PC-3 (cell line): ENCODE measurements around the gene RANGAP1. TPM values are rescaled to one million over a fixed set of nuclear protein-coding genes. Genes with fewer than 3 reads are reported as not detected.

Experiments
- ATAC-seq: fragments of 200-7000 bp; cut with Tn5 transposase; 2 replicates; pipeline ENCODE4 v1.9.1; 2020; ENCODE audit warnings: mild to moderate bottlenecking, moderate library complexity
- BruUV-seq: library from RNA; stranded (reverse); fragments of 400-500 nt; replicated peaks from 2 replicates; lab custom pipeline; 2021; lab: Mats Ljungman, UMichigan
- CTCF ChIA-PET: fragments of 300-600 bp; sonication (Branson Sonifier 250); formaldehyde crosslinking; loops from one replicate; lab custom pipeline; 2022; ENCODE audit warnings: antibody characterized with exemption; lab: Charles Lee
- POLR2A ChIA-PET: fragments of 300-600 bp; sonication (Branson Sonifier 250); formaldehyde crosslinking; loops from one replicate; lab custom pipeline; 2022; ENCODE audit warnings: antibody characterized with exemption; ENCODE audit not compliant: unreplicated experiment; lab: Charles Lee
- DNase-seq: peaks from one replicate; pipeline ENCODE4 v3.0.0-alpha.2; 2015
- H2AFZ ChIP-seq: fragments of 300-600 bp; sonication (generic); 2 replicates; pipeline ENCODE4 v1.6.0; 2016; ENCODE audit warnings: antibody characterized with exemption, low read length
- H3F3A ChIP-seq: fragments of 300-600 bp; sonication (generic); one replicate; pipeline ENCODE4 v1.6.0; 2017; ENCODE audit warnings: antibody characterized with exemption, low read length, control low read depth, mild to moderate bottlenecking; ENCODE audit not compliant: unreplicated experiment
- H3K27ac ChIP-seq: fragments of 300-600 bp; sonication (generic); 2 replicates; pipeline ENCODE4 v1.5.1; 2016; ENCODE audit warnings: mild to moderate bottlenecking, low read length
- H3K27me3 ChIP-seq: fragments of 300-600 bp; sonication (generic); 2 replicates; pipeline ENCODE4 v1.6.1; 2016; ENCODE audit warnings: low read length, mixed read lengths
- H3K36me3 ChIP-seq: fragments of 300-600 bp; sonication (generic); 2 replicates; pipeline ENCODE4 v1.6.1; 2016; ENCODE audit warnings: low read depth, mixed run types, low read length, mixed read lengths
- H3K4me1 ChIP-seq: fragments of 300-600 bp; sonication (generic); 2 replicates; pipeline ENCODE4 v1.5.1; 2016; ENCODE audit warnings: low read length; ENCODE audit not compliant: insufficient read depth
- H3K4me2 ChIP-seq: fragments of 300-600 bp; sonication (generic); 2 replicates; pipeline ENCODE4 v1.6.0; 2016; ENCODE audit warnings: low read length
- H3K4me3 ChIP-seq: fragments of 300-600 bp; sonication (generic); 2 replicates; pipeline ENCODE4 v1.5.1; 2016; ENCODE audit warnings: mild to moderate bottlenecking, low read length, mixed read lengths
- H3K79me2 ChIP-seq: fragments of 300-600 bp; sonication (generic); 2 replicates; pipeline ENCODE4 v1.6.1; 2017; ENCODE audit warnings: low read length, mixed read lengths
- H3K9ac ChIP-seq: fragments of 300-600 bp; sonication (generic); 2 replicates; pipeline ENCODE4 v1.6.0; 2016; ENCODE audit warnings: mild to moderate bottlenecking, low read length
- H3K9me2 ChIP-seq: fragments of 300-600 bp; sonication (generic); replicated peaks from 2 replicates; pipeline ENCODE4 v1.6.1; 2016; ENCODE audit warnings: mixed run types, low read length, mixed read lengths
- H3K9me3 ChIP-seq: fragments of 300-600 bp; sonication (generic); 2 replicates; pipeline ENCODE4 v1.6.1; 2016; ENCODE audit warnings: low read length, mixed read lengths
- H4K20me1 ChIP-seq: fragments of 300-600 bp; sonication (generic); 2 replicates; pipeline ENCODE4 v1.6.1; 2016; ENCODE audit warnings: low read length, mixed read lengths
- EZH2 ChIP-seq: fragments of 300-600 bp; sonication (generic); IDR thresholded peaks from one replicate; pipeline ENCODE4 v1.6.1; 2017; ENCODE audit warnings: antibody characterized with exemption, mild to moderate bottlenecking, low read length; ENCODE audit not compliant: unreplicated experiment
- EZH2phosphoT487 ChIP-seq: fragments of 300-600 bp; sonication (generic); IDR thresholded peaks from 2 replicates; pipeline ENCODE4 v1.6.1; 2018; ENCODE audit warnings: mild to moderate bottlenecking, antibody characterized with exemption, low read length, borderline replicate concordance
- intact Hi-C: fragments of 100-400 bp; cut with micrococcal nuclease; formaldehyde crosslinking; loops from 2 replicates; pipeline ENCODE4 v1.9.0; 2023
- total RNA-seq: library from RNA; depleted of rRNA; stranded (reverse); fragments of >200 nt; gene quantifications from 2 replicates; pipeline ENCODE4 v1.2.3, GENCODE V29; 2014
- TF ChIP-seq, protein P1 (sequence below): fragments of 300-600 bp; sonication (generic); conservative IDR thresholded peaks from 2 replicates; pipeline ENCODE4 v1.5.1; 2017; ENCODE audit warnings: antibody characterized with exemption, low read depth, mild to moderate bottlenecking, low read length

The RANGAP1 gene
- total RNA-seq, 1 experiment from 2014 or later, result 99.0 TPM

DNA sequence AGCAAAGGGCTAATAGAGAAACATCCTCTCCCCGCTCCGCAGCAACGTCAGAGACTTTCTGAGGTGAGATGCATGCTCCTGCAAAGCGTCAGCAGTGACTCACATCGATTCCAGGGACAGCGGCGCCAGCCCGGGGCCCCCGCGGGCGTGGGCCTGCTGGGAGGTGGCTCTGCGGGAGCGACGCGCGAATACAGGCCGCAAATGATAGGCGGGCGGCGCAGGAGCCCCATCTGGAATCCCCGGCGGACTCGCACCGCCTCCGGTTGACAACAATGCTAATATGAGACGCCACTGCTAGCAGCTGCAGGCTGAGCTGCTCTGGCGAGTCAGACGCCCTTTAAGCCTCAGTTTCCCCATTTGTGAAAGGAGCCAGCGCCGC, 557 bp downstream of the RANGAP1 start:
- ChIA-PET CTCF (no interaction called here), POLR2A (no interaction called here)
- DNase-seq, result peak; percentile 87
- peaks cover 39% of the 10 kb centered on the region for H3K4me1 ChIP-seq
- H3K79me2 ChIP-seq, result peaks cover 55% of the 10 kb centered on the region
- peak overlapping the region; percentile 96 for H3K4me3 ChIP-seq
- TF ChIP-seq EZH2phosphoT487 (no peak), EZH2 (no peak)
- TF ChIP-seq, protein P1, sequence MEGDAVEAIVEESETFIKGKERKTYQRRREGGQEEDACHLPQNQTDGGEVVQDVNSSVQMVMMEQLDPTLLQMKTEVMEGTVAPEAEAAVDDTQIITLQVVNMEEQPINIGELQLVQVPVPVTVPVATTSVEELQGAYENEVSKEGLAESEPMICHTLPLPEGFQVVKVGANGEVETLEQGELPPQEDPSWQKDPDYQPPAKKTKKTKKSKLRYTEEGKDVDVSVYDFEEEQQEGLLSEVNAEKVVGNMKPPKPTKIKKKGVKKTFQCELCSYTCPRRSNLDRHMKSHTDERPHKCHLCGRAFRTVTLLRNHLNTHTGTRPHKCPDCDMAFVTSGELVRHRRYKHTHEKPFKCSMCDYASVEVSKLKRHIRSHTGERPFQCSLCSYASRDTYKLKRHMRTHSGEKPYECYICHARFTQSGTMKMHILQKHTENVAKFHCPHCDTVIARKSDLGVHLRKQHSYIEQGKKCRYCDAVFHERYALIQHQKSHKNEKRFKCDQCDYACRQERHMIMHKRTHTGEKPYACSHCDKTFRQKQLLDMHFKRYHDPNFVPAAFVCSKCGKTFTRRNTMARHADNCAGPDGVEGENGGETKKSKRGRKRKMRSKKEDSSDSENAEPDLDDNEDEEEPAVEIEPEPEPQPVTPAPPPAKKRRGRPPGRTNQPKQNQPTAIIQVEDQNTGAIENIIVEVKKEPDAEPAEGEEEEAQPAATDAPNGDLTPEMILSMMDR, result no peak
- intact Hi-C loops, result loop anchor here (5.0 kb wide), 1 partner anchor 97 kb away; the partner anchor contains the start of gene TEF
- H3K4me2 ChIP-seq, result peak overlapping the region; percentile 100
- peak; percentile 52 for ATAC-seq
- H4K20me1 ChIP-seq, result peaks cover 21% of the 10 kb centered on the region
- peaks cover 2% of the 10 kb centered on the region for H3F3A ChIP-seq
- H3K27ac ChIP-seq, result peak overlapping the region; percentile 90
- no TSS peak for BruUV-seq
- H2AFZ ChIP-seq, result peak overlapping the region; percentile 75
- peaks cover 27% of the 10 kb centered on the region for H3K36me3 ChIP-seq
- no peaks in the 10 kb centered on the region for H3K27me3 ChIP-seq
- no peaks in the 10 kb centered on the region for H3K9me2 ChIP-seq
- H3K9ac ChIP-seq, result peak overlapping the region; percentile 97
- H3K9me3 ChIP-seq, result no peaks in the 10 kb centered on the region

DNA sequence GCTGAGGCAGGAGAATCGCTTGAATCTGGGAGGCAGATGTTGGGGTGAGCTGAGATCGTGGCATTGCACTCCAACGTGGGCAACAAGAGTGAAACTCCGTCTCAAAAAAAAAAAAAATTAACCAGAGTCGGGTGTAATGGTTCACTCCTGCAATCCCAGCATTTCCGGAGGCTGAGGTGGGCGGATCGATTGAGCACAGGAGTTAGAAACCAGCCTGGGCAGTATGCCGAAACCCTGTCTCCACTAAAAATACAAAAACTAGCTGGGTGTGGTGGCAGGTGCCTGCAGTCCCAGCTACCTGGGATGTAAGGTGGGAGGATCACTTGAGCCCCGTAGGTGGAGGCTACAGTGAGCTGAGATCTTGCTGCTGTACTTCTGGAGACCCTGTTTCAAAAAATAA, 1.5 kb downstream of the RANGAP1 start:
- H2AFZ ChIP-seq, result no peak overlapping the region
- H4K20me1 ChIP-seq, result peaks cover 23% of the 10 kb centered on the region
- H3K27ac ChIP-seq, result peak overlapping the region; percentile 90
- H3K9ac ChIP-seq, result peak overlapping the region; percentile 97
- no peaks in the 10 kb centered on the region for H3K9me3 ChIP-seq
- intact Hi-C loops, result no loop called here
- no peak for DNase-seq
- H3K27me3 ChIP-seq, result no peaks in the 10 kb centered on the region
- TF ChIP-seq EZH2, result no peak
- TF ChIP-seq EZH2phosphoT487, result no peak
- TF ChIP-seq, protein P1, result no peak
- H3K36me3 ChIP-seq, result peaks cover 27% of the 10 kb centered on the region
- H3K79me2 ChIP-seq, result peaks cover 62% of the 10 kb centered on the region
- ChIA-PET CTCF (no interaction called here), POLR2A (no interaction called here)
- H3K4me2 ChIP-seq, result peak overlapping the region; percentile 100
- H3K9me2 ChIP-seq, result no peaks in the 10 kb centered on the region
- peaks cover 32% of the 10 kb centered on the region for H3K4me1 ChIP-seq
- no TSS peak for BruUV-seq
- H3F3A ChIP-seq, result no peaks in the 10 kb centered on the region
- H3K4me3 ChIP-seq, result peak overlapping the region; percentile 96
- no peak for ATAC-seq

DNA sequence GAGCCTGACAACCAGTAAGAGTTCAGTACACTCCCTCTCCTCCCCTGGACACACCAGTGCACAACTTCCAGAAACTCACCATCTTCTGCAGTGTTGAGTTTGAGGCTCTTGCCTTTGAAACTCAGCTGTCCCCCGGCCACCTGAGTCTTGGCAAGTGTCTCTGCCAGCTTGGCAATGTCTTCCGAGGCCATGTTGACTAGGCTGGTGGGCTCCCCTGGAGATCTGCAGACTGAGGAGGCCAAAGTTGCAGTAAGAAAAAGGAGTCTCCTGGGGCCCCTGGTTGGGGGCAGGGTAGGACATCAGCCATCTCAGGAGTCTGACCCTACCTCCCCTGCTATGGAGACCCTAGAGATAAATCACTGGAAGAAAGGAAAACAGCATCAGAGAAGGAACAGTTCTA, 5.1 kb downstream of the RANGAP1 start:
- POLR2A ChIA-PET, result no interaction called here
- CTCF ChIA-PET, result interaction anchor here (0.6 kb wide), 1 partner anchor 84 kb away, joined by 5 read pairs; no protein-coding TSS in a partner anchor
- no peaks in the 10 kb centered on the region for H3K9me3 ChIP-seq
- H3K4me2 ChIP-seq, result no peak overlapping the region
- peaks cover 23% of the 10 kb centered on the region for H4K20me1 ChIP-seq
- no peak overlapping the region for H2AFZ ChIP-seq
- TF ChIP-seq EZH2, result no peak
- TF ChIP-seq, protein P1, result no peak
- no peak for TF ChIP-seq EZH2phosphoT487
- H3K4me3 ChIP-seq, result no peak overlapping the region
- no peaks in the 10 kb centered on the region for H3K9me2 ChIP-seq
- no peaks in the 10 kb centered on the region for H3K27me3 ChIP-seq
- no peak overlapping the region for H3K9ac ChIP-seq
- BruUV-seq, result no TSS peak
- no peak for ATAC-seq
- no peak for DNase-seq
- intact Hi-C loops, result no loop called here
- H3K79me2 ChIP-seq, result peaks cover 65% of the 10 kb centered on the region
- no peak overlapping the region for H3K27ac ChIP-seq
- H3F3A ChIP-seq, result no peaks in the 10 kb centered on the region
- H3K4me1 ChIP-seq, result peaks cover 9% of the 10 kb centered on the region
- H3K36me3 ChIP-seq, result peaks cover 38% of the 10 kb centered on the region
